ENCODE measurements around the gene MRNIP. TPM values are rescaled to one million over a fixed set of nuclear protein-coding genes. Genes with fewer than 3 reads are reported as not detected.

Gene MRNIP
- total and polyA plus RNA-seq, 2 of the 8 experiments (the other 6 are each of a cell fraction or from before 2014, with no cell fraction given), result 29.6 TPM

DNA sequence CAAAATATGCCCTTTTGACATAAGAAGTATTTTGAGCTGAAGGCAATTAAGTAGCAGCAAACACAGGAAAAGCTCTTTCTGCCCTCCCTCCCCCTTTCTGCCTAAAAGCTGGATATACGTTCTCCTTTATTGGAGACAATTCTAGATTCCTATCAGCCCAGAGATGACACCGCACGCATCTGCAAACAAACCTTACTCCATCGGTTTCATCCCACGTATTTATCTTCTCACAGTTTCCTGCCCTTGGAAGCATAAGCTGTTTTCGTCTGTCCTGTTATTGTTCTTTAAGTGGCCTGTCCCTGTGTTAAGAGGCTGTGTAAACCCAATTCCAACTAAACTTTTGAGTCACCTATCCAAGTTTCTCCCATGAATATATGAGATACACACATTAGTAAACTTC, 37.2 kb upstream of the MRNIP start:
- 92% methylated on average over 6 of the region's 6 CpGs; no CpG with 5 or more reads in 1 of the 2 experiments for WGBS, 2 experiments (ENCODE audit: extremely low coverage in 1 of 2, insufficient coverage in 1 of 2, insufficient read length in 1 of 2, insufficient replicate concordance in 2 of 2, low coverage in 1 of 2, low lambda C conversion rate in 2 of 2, missing lambda C conversion rate in 1 of 2)
- H3K18ac ChIP-seq (ENCODE audit: extremely low read depth, low read length), result no peak overlapping the region
- no peak overlapping the region for H2BK120ac ChIP-seq (replicated peaks; ENCODE audit: low read depth, low read length)
- no peak overlapping the region for H3K27ac ChIP-seq (ENCODE audit: low read depth, low read length)
- no peak overlapping the region for H2BK12ac ChIP-seq (ENCODE audit: low read depth, low read length)
- H2BK15ac ChIP-seq (ENCODE audit: low read length), result no peak overlapping the region
- H3K9ac ChIP-seq (replicated peaks in 1 of 4; ENCODE audit: extremely low read depth in 1 of 4, low read depth in 3 of 4, low read length in 3 of 4), result no peak overlapping the region
- no peak overlapping the region for H2AK5ac ChIP-seq (ENCODE audit: low read depth, low read length)
- peaks cover 0 to 4% of the 10 kb centered on the region in 2 experiments for H4K20me1 ChIP-seq (replicated peaks in 1 of 2; ENCODE audit: control insufficient read depth in 1 of 2, insufficient read depth in 2 of 2, low read length in 2 of 2)
- no peak overlapping the region for H2AFZ ChIP-seq (ENCODE audit: low read length)
- no peaks in the 10 kb centered on the region for H3K9me3 ChIP-seq (ENCODE audit: insufficient read depth in 2 of 2, low read depth in 1 of 2, low read length in 1 of 2)
- H4K91ac ChIP-seq (replicated peaks; ENCODE audit: insufficient read length, low read length), result no peak overlapping the region
- no peak overlapping the region for H3K4ac ChIP-seq (replicated peaks; ENCODE audit: insufficient read length, low read depth, low read length)
- ChIA-PET POLR2A (ENCODE audit: partially characterized antibody) (interaction anchor here (0.7 to 1.6 kb wide), 2 partner anchors 11 to 70 kb away, joined by 3 to 5 read pairs; no protein-coding TSS in a partner anchor), CTCF (ENCODE audit: partially characterized antibody) (interaction anchor here (0.9 to 1.3 kb wide), 2 partner anchors 25 to 94 kb away, joined by 3 to 5 read pairs; no protein-coding TSS in a partner anchor)
- H3K23me2 ChIP-seq (ENCODE audit: low read depth, low read length), result no peaks in the 10 kb centered on the region
- H3K4me2 ChIP-seq (ENCODE audit: insufficient read depth in 1 of 2, low read depth in 2 of 2, low read length in 2 of 2), result no peak overlapping the region
- no peak overlapping the region for H4K8ac ChIP-seq (ENCODE audit: extremely low read depth, insufficient read depth, low read length)
- no peak overlapping the region for H3K4me3 ChIP-seq (ENCODE audit: extremely low read depth in 1 of 4, insufficient read depth in 2 of 4, low read depth in 3 of 4, low read length in 4 of 4)
- no peak overlapping the region for H2BK5ac ChIP-seq (ENCODE audit: low read depth, low read length)
- H3K14ac ChIP-seq (ENCODE audit: insufficient read length), result no peak overlapping the region
- H4K5ac ChIP-seq (ENCODE audit: insufficient read length, low read depth, low read length), result no peak overlapping the region
- H3K79me1 ChIP-seq (ENCODE audit: low read depth, low read length), result peaks cover 2% of the 10 kb centered on the region; the same call in 1 of the 2 replicates
- FAIRE-seq (no peak), DNase-seq (ENCODE audit: low read depth in 1 of 2, low spot score in 2 of 2) (no peak)
- H2BK20ac ChIP-seq (ENCODE audit: low read length), result no peak overlapping the region
- H3K27me3 ChIP-seq (replicated peaks in 1 of 4; ENCODE audit: control insufficient read depth in 3 of 4, extremely low read depth in 1 of 4, insufficient read depth in 3 of 4, low read length in 3 of 4), result no peaks in the 10 kb centered on the region
- H3K23ac ChIP-seq (ENCODE audit: insufficient read length), result no peak overlapping the region
- H3K79me2 ChIP-seq (ENCODE audit: control insufficient read depth in 1 of 2, insufficient read depth in 2 of 2, low read length in 2 of 2), result no peaks in the 10 kb centered on the region
- no peak overlapping the region for H3K56ac ChIP-seq (replicated peaks; ENCODE audit: insufficient read length, low read depth, low read length)
- H3K4me1 ChIP-seq (replicated peaks in 1 of 4; ENCODE audit: control insufficient read depth in 3 of 4, insufficient read depth in 4 of 4, low read length in 3 of 4), result peaks cover 0 to 3% (median 0%) of the 10 kb centered on the region in 4 experiments; a peak in 1 of 7 replicates
- peaks cover 10 to 32% (median 16%) of the 10 kb centered on the region in 4 experiments for H3K36me3 ChIP-seq (ENCODE audit: control insufficient read depth in 2 of 4, insufficient read depth in 4 of 4, low read length in 3 of 4)
- no peak for TF ChIP-seq HDAC2 (IDR thresholded peaks at IDR 0.05; ENCODE audit: borderline replicate concordance in 1 of 2, low read depth in 2 of 2, low read length in 2 of 2)
- no peak for TF ChIP-seq EZH2 (IDR thresholded peaks at IDR 0.05; ENCODE audit: low read depth, low read length, severe bottlenecking)
- no peak for TF ChIP-seq SAP30 (IDR thresholded peaks at IDR 0.05; ENCODE audit: insufficient read depth, insufficient replicate concordance, low read length)
- no peak for TF ChIP-seq SIN3A (conservative IDR thresholded peaks at IDR 0.05 in 1 of 2, IDR thresholded peaks at IDR 0.05 in 1 of 2; ENCODE audit: low read depth in 1 of 2, low read length in 2 of 2)
- TF ChIP-seq JUND (IDR thresholded peaks at IDR 0.05; ENCODE audit: low read length), result no peak
- TF ChIP-seq CEBPB (IDR thresholded peaks at IDR 0.05; ENCODE audit: low read depth, low read length), result no peak
- TF ChIP-seq, protein P1, sequence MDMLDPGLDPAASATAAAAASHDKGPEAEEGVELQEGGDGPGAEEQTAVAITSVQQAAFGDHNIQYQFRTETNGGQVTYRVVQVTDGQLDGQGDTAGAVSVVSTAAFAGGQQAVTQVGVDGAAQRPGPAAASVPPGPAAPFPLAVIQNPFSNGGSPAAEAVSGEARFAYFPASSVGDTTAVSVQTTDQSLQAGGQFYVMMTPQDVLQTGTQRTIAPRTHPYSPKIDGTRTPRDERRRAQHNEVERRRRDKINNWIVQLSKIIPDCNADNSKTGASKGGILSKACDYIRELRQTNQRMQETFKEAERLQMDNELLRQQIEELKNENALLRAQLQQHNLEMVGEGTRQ (IDR thresholded peaks at IDR 0.05; ENCODE audit: low read length), result no peak
- TF ChIP-seq, protein P2, sequence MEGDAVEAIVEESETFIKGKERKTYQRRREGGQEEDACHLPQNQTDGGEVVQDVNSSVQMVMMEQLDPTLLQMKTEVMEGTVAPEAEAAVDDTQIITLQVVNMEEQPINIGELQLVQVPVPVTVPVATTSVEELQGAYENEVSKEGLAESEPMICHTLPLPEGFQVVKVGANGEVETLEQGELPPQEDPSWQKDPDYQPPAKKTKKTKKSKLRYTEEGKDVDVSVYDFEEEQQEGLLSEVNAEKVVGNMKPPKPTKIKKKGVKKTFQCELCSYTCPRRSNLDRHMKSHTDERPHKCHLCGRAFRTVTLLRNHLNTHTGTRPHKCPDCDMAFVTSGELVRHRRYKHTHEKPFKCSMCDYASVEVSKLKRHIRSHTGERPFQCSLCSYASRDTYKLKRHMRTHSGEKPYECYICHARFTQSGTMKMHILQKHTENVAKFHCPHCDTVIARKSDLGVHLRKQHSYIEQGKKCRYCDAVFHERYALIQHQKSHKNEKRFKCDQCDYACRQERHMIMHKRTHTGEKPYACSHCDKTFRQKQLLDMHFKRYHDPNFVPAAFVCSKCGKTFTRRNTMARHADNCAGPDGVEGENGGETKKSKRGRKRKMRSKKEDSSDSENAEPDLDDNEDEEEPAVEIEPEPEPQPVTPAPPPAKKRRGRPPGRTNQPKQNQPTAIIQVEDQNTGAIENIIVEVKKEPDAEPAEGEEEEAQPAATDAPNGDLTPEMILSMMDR (IDR thresholded peaks at IDR 0.05; ENCODE audit: control extremely low read depth in 1 of 3, insufficient read depth in 1 of 3, low read depth in 1 of 3, low read length in 3 of 3), result no peak

Data from H1 (cell line).